OCI-LY7 (cell line): ENCODE measurements around the gene CEP97. TPM values are rescaled to one million over a fixed set of nuclear protein-coding genes. Genes with fewer than 3 reads are reported as not detected.
A peak's percentile ranks its signal among the peaks of the same experiment; 100 is the strongest.

Source experiments
- BruUV-seq: library from RNA; stranded (reverse); fragments of 400-500 nt; replicated peaks from 2 replicates; lab custom pipeline; 2021; lab: Mats Ljungman, UMichigan
- CTCF ChIA-PET: fragments of 300-600 bp; sonication (Branson Sonifier 250); formaldehyde crosslinking; loops from one replicate; lab custom pipeline; 2022; ENCODE audit warnings: antibody characterized with exemption; ENCODE audit not compliant: unreplicated experiment; lab: Charles Lee
- POLR2A ChIA-PET: fragments of 300-600 bp; sonication (Branson Sonifier 250); formaldehyde crosslinking; loops from one replicate; lab custom pipeline; 2022; ENCODE audit warnings: antibody characterized with exemption; lab: Charles Lee
- DNase-seq: peaks from one replicate; pipeline ENCODE4 v3.0.0-alpha.2; 2015; ENCODE audit warnings: low spot score
- H2AFZ ChIP-seq: fragments of 200-600 bp; sonication (generic), shearing (Covaris generic); 2 replicates; pipeline ENCODE4 v1.6.1; 2014; ENCODE audit warnings: mild to moderate bottlenecking, antibody characterized with exemption, low read length, moderate library complexity
- H3K27ac ChIP-seq: fragments of 200-600 bp; sonication (generic); 2 replicates; pipeline ENCODE4 v1.5.1; 2014; ENCODE audit warnings: mixed run types, low read depth, mild to moderate bottlenecking, moderate library complexity, low read length, inconsistent platforms; ENCODE audit not compliant: poor library complexity, severe bottlenecking
- H3K36me3 ChIP-seq: fragments of 200-600 bp; sonication (generic); 2 replicates; pipeline ENCODE4 v1.6.1; 2014; ENCODE audit warnings: mild to moderate bottlenecking, antibody characterized with exemption, low read length, moderate library complexity, mixed read lengths; ENCODE audit not compliant: insufficient read depth
- H3K4me1 ChIP-seq: fragments of 200-600 bp; sonication (generic); 2 replicates; pipeline ENCODE4 v1.5.1; 2014; ENCODE audit warnings: mild to moderate bottlenecking, low read length; ENCODE audit not compliant: insufficient read depth, poor library complexity, severe bottlenecking
- H3K4me2 ChIP-seq: fragments of 200-600 bp; sonication (generic); 2 replicates; pipeline ENCODE4 v1.6.1; 2014; ENCODE audit warnings: mild to moderate bottlenecking, low read length
- H3K4me3 ChIP-seq: fragments of 200-600 bp; sonication (generic); 2 replicates; pipeline ENCODE4 v1.5.1; 2014; ENCODE audit warnings: mild to moderate bottlenecking, low read depth, low read length; ENCODE audit not compliant: poor library complexity, severe bottlenecking
- H3K79me2 ChIP-seq: fragments of 200-600 bp; sonication (generic); 2 replicates; pipeline ENCODE4 v1.6.1; 2016; ENCODE audit warnings: low read depth, mild to moderate bottlenecking, low read length, moderate library complexity, mixed read lengths; ENCODE audit not compliant: insufficient read depth
- H3K9me2 ChIP-seq: fragments of 200-600 bp; sonication (generic); 2 replicates; pipeline ENCODE4 v1.6.1; 2016; ENCODE audit warnings: mild to moderate bottlenecking, low read length, mixed read lengths; ENCODE audit not compliant: insufficient read depth
- H3K9me3 ChIP-seq: fragments of 200-600 bp; sonication (generic); 2 replicates; pipeline ENCODE4 v1.6.1; 2014; ENCODE audit warnings: mild to moderate bottlenecking, mixed run types, low read length, mixed read lengths
- H4K20me1 ChIP-seq: fragments of 200-600 bp; sonication (generic); 2 replicates; pipeline ENCODE4 v1.6.1; 2014; ENCODE audit warnings: mild to moderate bottlenecking, antibody characterized with exemption, low read length, moderate library complexity, mixed read lengths; ENCODE audit not compliant: insufficient read depth
- CTCF ChIP-seq: fragments of 200-600 bp; sonication (generic); conservative IDR thresholded peaks from 2 replicates; pipeline ENCODE4 v1.5.1; 2014; ENCODE audit warnings: mild to moderate bottlenecking, antibody characterized with exemption, low read length, moderate library complexity, mixed read lengths
- EZH2phosphoT487 ChIP-seq: fragments of 200-600 bp; sonication (generic); IDR thresholded peaks from 2 replicates; pipeline ENCODE4 v1.6.1; 2018; ENCODE audit warnings: low read depth, borderline replicate concordance, mild to moderate bottlenecking, mixed run types, antibody characterized with exemption, low read length, moderate library complexity, mixed read lengths
- intact Hi-C: fragments of 100-400 bp; cut with micrococcal nuclease; formaldehyde crosslinking; loops from one replicate; pipeline ENCODE4 v1.10.0; 2022; ENCODE audit not compliant: unreplicated experiment
- total RNA-seq, 2 experiments: library from RNA; depleted of rRNA in 1 of 2; stranded (reverse); fragments of >200 nt in 1 of 2; shearing (Covaris generic) in 1 of 2; gene quantifications; 2 replicates each; pipeline ENCODE4 v1.2.3, GENCODE V29; 2014 to 2022

Gene CEP97
- total RNA-seq, 2 experiments from 2014 or later = 27.3 to 43.5 TPM

GRCh38 chr3:101709126-101709525 lies 15.3 kb upstream of the CEP97 start:
- POLR2A ChIA-PET = interaction anchor here (0.6 to 7.1 kb wide), 7 partner anchors 8 to 519 kb away, joined by 3 to 67 read pairs (median 3); partner anchors contain the start of genes CEP97 and NXPE3
- Histone ChIP-seq H3K79me2 (no peaks in the 10 kb centered on the region), H3K36me3 (no peaks in the 10 kb centered on the region), H4K20me1 (no peaks in the 10 kb centered on the region), H3K9me3 (no peaks in the 10 kb centered on the region), H3K4me2 (no peak overlapping the region), H3K4me1 (peaks cover 20% of the 10 kb centered on the region), H3K9me2 (no peaks in the 10 kb centered on the region), H2AFZ (peak overlapping the region; percentile 55; the same call in 1 of the 2 replicates), H3K27ac (no peak overlapping the region), H3K4me3 (no peak overlapping the region)
- no TSS peak for BruUV-seq
- CTCF ChIA-PET = interaction anchor here (1.2 kb wide), 1 partner anchor 9 kb away, joined by 3 read pairs; no protein-coding TSS in a partner anchor
- no peak for DNase-seq
- no peak for TF ChIP-seq CTCF
- no peak for TF ChIP-seq EZH2phosphoT487
- intact Hi-C loops = no loop called here

GRCh38 chr3:101718455-101718854 lies 6.0 kb upstream of the CEP97 start:
- Histone ChIP-seq H3K9me3 (peaks cover 4% of the 10 kb centered on the region; the same call in 1 of the 2 replicates), H3K9me2 (no peaks in the 10 kb centered on the region), H3K4me3 (no peak overlapping the region), H4K20me1 (no peaks in the 10 kb centered on the region), H3K4me1 (peaks cover 33% of the 10 kb centered on the region), H2AFZ (no peak overlapping the region), H3K27ac (no peak overlapping the region), H3K36me3 (no peaks in the 10 kb centered on the region; the same call in 1 of the 2 replicates), H3K4me2 (no peak overlapping the region), H3K79me2 (no peaks in the 10 kb centered on the region; the same call in 1 of the 2 replicates)
- CTCF ChIA-PET = interaction anchor here (0.7 to 0.8 kb wide), 2 partner anchors 9 to 25 kb away, joined by 3 to 4 read pairs; no protein-coding TSS in a partner anchor
- intact Hi-C loops = no loop called here
- TF ChIP-seq CTCF (no peak), EZH2phosphoT487 (no peak)
- no TSS peak for BruUV-seq
- no peak for DNase-seq
- POLR2A ChIA-PET = interaction anchor here (0.8 to 5.4 kb wide), 5 partner anchors 9 to 78 kb away, joined by 3 to 67 read pairs (median 4); no protein-coding TSS in a partner anchor
